ENCODE results near the gene FAM181A. TPM values are rescaled to one million over a fixed set of nuclear protein-coding genes. Genes with fewer than 3 reads are reported as not detected.

Gene FAM181A
- total RNA-seq, 1 donor from 2014 or later = not detected

GRCh38 chr14:93903342-93904184 is 23.6 kb upstream of the FAM181A start:
- DNase-seq (ENCODE audit: low spot score) = no peak

- no peak for DNase-seq (ENCODE audit: low spot score)
Observed at GRCh38 chr14:93905623-93906022, 21.5 kb upstream of the FAM181A start.

GRCh38 chr14:93906341-93907329 is 20.5 kb upstream of the FAM181A start:
- no peak for DNase-seq (ENCODE audit: low spot score)

- DNase-seq (ENCODE audit: low spot score) = no peak
Observed at GRCh38 chr14:93909429-93910128, 17.6 kb upstream of the FAM181A start.

- DNase-seq (ENCODE audit: low spot score) = no peak
Observed at GRCh38 chr14:93911975-93912615, 15.0 kb upstream of the FAM181A start.

- no peak for DNase-seq (ENCODE audit: low spot score)
Observed at GRCh38 chr14:93912782-93913181, 14.4 kb upstream of the FAM181A start.

GRCh38 chr14:93914278-93914677 is 12.9 kb upstream of the FAM181A start:
- no peak for DNase-seq (ENCODE audit: low spot score)

GRCh38 chr14:93915070-93915705 is 12.0 kb upstream of the FAM181A start:
- no peak for DNase-seq (ENCODE audit: low spot score)

GRCh38 chr14:93915800-93916199 is 11.3 kb upstream of the FAM181A start:
- no peak for DNase-seq (ENCODE audit: low spot score)

GRCh38 chr14:93916498-93916897 is 10.6 kb upstream of the FAM181A start:
- no peak for DNase-seq (ENCODE audit: low spot score)

- no peak for DNase-seq (ENCODE audit: low spot score)
Observed at GRCh38 chr14:93917141-93917540, 10.0 kb upstream of the FAM181A start.

GRCh38 chr14:93921001-93921806 is 5.9 kb upstream of the FAM181A start:
- no peak for DNase-seq (ENCODE audit: low spot score)

- DNase-seq (ENCODE audit: low spot score) = no peak
Observed at GRCh38 chr14:93923626-93924025, 3.5 kb upstream of the FAM181A start.

- no peak for DNase-seq (ENCODE audit: low spot score)
Observed at GRCh38 chr14:93924592-93925355, 2.4 kb upstream of the FAM181A start.

- no peak for DNase-seq (ENCODE audit: low spot score)
Observed at GRCh38 chr14:93925374-93925895, 1.7 kb upstream of the FAM181A start.

GRCh38 chr14:93926245-93926872 is 785 bp upstream of the FAM181A start:
- DNase-seq (ENCODE audit: low spot score) = no peak

- no peak for DNase-seq (ENCODE audit: low spot score)
Observed at GRCh38 chr14:93927800-93928145, 629 bp downstream of the FAM181A start.
